ENCODE data around the gene CAPZB.

The CAPZB gene

DNA sequence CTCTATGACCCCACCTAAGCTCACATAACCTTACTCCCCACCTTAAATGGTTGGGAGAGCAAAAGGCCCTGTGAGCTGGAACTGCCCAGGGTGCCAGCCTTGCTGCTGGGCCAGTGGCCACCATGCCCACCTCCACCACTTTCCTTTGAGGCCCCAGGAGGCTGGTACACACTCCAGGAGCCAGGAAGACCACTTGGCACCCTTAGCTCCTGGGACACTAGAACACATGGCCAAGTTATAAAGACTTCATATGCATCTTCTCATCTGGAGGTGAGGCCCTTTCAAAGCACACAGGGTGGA is 21.9 kb downstream of the CAPZB start (continued):
- TF ChIP-seq, protein P1, sequence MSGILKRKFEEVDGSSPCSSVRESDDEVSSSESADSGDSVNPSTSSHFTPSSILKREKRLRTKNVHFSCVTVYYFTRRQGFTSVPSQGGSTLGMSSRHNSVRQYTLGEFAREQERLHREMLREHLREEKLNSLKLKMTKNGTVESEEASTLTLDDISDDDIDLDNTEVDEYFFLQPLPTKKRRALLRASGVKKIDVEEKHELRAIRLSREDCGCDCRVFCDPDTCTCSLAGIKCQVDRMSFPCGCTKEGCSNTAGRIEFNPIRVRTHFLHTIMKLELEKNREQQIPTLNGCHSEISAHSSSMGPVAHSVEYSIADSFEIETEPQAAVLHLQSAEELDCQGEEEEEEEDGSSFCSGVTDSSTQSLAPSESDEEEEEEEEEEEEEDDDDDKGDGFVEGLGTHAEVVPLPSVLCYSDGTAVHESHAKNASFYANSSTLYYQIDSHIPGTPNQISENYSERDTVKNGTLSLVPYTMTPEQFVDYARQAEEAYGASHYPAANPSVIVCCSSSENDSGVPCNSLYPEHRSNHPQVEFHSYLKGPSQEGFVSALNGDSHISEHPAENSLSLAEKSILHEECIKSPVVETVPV (CRISPR knock-in tag; IDR thresholded peaks at IDR 0.05) = no peak
- TF ChIP-seq, protein P2, sequence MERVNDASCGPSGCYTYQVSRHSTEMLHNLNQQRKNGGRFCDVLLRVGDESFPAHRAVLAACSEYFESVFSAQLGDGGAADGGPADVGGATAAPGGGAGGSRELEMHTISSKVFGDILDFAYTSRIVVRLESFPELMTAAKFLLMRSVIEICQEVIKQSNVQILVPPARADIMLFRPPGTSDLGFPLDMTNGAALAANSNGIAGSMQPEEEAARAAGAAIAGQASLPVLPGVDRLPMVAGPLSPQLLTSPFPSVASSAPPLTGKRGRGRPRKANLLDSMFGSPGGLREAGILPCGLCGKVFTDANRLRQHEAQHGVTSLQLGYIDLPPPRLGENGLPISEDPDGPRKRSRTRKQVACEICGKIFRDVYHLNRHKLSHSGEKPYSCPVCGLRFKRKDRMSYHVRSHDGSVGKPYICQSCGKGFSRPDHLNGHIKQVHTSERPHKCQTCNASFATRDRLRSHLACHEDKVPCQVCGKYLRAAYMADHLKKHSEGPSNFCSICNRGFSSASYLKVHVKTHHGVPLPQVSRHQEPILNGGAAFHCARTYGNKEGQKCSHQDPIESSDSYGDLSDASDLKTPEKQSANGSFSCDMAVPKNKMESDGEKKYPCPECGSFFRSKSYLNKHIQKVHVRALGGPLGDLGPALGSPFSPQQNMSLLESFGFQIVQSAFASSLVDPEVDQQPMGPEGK (CRISPR knock-in tag; IDR thresholded peaks at IDR 0.05; ENCODE audit: borderline replicate concordance) = no peak
- TF ChIP-seq SNAI2 (CRISPR knock-in tag; IDR thresholded peaks at IDR 0.05) = no peak

DNA sequence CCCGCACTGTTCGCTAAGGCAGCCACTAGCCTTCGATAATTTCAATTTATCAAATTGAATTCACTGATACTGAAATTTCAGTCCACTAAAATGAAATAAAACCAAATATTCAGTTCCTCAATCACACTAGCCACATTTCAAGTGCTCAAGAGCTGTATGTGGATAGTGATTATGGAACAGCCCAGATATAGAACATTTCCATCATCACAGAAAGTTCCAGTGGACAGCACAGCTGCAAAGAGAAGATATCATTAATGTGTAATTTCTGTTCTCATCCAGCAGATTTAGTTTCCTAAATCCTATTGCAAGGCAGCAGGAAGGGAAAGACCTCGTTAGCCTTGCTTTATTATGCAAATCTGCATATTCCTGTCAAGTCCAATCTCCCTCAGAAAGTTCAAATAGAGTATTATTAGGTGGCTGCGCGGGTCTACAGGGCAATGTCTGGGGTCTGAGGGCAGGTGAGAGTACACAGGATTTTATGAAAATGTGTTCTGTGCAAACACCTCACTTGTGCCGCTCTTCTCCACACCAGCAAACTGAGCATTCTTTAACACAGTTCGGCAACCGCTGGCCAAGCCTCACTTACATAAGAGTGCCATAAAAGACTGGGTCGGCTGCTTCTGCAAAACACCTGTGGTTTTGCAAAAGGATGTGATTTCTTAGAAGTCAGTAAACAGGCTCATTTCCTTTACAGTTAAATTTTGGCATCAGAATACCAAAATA is 22.4 kb downstream of the CAPZB start:
- no peak for ATAC-seq
- TF ChIP-seq ISL1 (CRISPR knock-in tag; IDR thresholded peaks at IDR 0.05) = no peak

DNA sequence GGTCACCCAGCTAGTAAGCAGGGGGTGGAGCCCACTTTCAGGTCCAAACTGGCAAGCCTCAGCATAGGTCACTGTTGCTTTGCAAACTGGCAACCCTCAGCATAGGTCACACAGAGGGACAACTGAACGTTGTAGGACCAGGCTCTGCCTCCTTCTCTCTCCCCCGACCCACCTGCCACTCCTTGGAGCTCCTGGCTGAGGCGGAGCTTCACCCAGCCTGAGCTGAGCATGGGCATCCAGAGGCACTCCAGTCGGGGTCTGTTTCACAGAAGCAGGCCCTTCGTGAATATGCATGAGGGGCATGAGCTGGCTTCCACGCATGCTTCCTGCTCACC is 24.2 kb downstream of the CAPZB start:
- ATAC-seq = no peak
- no peak for TF ChIP-seq PPARA (CRISPR knock-in tag; IDR thresholded peaks at IDR 0.05; ENCODE audit: borderline replicate concordance)
- no peak for TF ChIP-seq ISL1 (CRISPR knock-in tag; IDR thresholded peaks at IDR 0.05)
- TF ChIP-seq OSR1 (CRISPR knock-in tag; IDR thresholded peaks at IDR 0.05) = no peak
- no peak for TF ChIP-seq TCF4 (CRISPR knock-in tag; IDR thresholded peaks at IDR 0.05; ENCODE audit: borderline replicate concordance)
- no peak for TF ChIP-seq ZNF8 (CRISPR knock-in tag; IDR thresholded peaks at IDR 0.05)
- TF ChIP-seq ARNTL (CRISPR knock-in tag; IDR thresholded peaks at IDR 0.05; ENCODE audit: borderline replicate concordance, low read depth) = no peak
- no peak for TF ChIP-seq ZFP3 (CRISPR knock-in tag; IDR thresholded peaks at IDR 0.05)
- TF ChIP-seq ZNF565 (CRISPR knock-in tag; conservative IDR thresholded peaks at IDR 0.05; ENCODE audit: low read depth) = no peak
- no peak for TF ChIP-seq ZFP30 (CRISPR knock-in tag; IDR thresholded peaks at IDR 0.05)
- no peak for TF ChIP-seq ESRRG (CRISPR knock-in tag; IDR thresholded peaks at IDR 0.05)
- TF ChIP-seq, protein P3, sequence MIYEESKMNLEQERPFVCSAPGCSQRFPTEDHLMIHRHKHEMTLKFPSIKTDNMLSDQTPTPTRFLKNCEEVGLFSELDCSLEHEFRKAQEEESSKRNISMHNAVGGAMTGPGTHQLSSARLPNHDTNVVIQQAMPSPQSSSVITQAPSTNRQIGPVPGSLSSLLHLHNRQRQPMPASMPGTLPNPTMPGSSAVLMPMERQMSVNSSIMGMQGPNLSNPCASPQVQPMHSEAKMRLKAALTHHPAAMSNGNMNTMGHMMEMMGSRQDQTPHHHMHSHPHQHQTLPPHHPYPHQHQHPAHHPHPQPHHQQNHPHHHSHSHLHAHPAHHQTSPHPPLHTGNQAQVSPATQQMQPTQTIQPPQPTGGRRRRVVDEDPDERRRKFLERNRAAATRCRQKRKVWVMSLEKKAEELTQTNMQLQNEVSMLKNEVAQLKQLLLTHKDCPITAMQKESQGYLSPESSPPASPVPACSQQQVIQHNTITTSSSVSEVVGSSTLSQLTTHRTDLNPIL (CRISPR knock-in tag; IDR thresholded peaks at IDR 0.05; ENCODE audit: low read depth) = no peak

DNA sequence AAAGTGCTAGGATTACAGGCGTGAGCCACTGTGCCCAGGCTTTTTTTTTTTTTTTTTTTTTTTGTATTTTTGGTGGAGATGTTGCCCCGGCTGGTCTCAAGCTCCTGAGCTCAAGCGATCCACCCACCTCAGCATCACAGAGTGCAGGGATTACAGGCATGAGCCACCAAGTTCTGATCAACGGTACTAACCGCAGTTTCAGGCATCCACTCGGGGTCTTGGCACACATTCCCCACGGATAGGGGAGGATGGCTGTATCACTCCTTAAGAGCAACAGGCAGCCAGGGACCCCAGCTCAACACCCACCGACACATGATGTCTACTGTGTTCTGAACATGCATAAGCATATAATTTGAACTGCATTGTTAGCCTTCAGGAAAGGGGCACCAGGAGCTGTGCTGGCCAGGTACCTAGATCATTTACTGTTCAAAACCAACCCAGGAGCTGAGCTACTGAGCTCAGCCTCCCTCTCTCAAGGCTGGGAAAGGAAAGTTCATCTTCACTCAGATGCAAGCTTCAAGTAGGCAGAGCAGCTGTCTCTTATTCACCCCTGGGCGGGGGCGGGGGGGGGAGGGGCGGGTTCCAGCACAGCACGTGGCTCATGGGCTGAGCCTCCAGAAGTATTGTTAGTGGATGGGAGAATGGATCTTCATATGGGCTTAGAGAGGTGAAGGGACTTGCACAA is 24.7 kb downstream of the CAPZB start:
- ATAC-seq = no peak
- TF ChIP-seq ZNF565 (CRISPR knock-in tag; conservative IDR thresholded peaks at IDR 0.05; ENCODE audit: low read depth) (no peak), ZNF8 (CRISPR knock-in tag; IDR thresholded peaks at IDR 0.05) (no peak), ARNTL (CRISPR knock-in tag; IDR thresholded peaks at IDR 0.05; ENCODE audit: borderline replicate concordance, low read depth) (no peak), OSR1 (CRISPR knock-in tag; IDR thresholded peaks at IDR 0.05) (no peak), ZFP3 (CRISPR knock-in tag; IDR thresholded peaks at IDR 0.05) (no peak), ESRRG (CRISPR knock-in tag; IDR thresholded peaks at IDR 0.05) (no peak), PPARA (CRISPR knock-in tag; IDR thresholded peaks at IDR 0.05; ENCODE audit: borderline replicate concordance) (no peak), CSDC2 (CRISPR knock-in tag; IDR thresholded peaks at IDR 0.05) (no peak), ZNF70 (CRISPR knock-in tag; IDR thresholded peaks at IDR 0.05) (no peak)
- TF ChIP-seq, protein P2 (CRISPR knock-in tag; IDR thresholded peaks at IDR 0.05; ENCODE audit: borderline replicate concordance) = no peak
- TF ChIP-seq, protein P4, sequence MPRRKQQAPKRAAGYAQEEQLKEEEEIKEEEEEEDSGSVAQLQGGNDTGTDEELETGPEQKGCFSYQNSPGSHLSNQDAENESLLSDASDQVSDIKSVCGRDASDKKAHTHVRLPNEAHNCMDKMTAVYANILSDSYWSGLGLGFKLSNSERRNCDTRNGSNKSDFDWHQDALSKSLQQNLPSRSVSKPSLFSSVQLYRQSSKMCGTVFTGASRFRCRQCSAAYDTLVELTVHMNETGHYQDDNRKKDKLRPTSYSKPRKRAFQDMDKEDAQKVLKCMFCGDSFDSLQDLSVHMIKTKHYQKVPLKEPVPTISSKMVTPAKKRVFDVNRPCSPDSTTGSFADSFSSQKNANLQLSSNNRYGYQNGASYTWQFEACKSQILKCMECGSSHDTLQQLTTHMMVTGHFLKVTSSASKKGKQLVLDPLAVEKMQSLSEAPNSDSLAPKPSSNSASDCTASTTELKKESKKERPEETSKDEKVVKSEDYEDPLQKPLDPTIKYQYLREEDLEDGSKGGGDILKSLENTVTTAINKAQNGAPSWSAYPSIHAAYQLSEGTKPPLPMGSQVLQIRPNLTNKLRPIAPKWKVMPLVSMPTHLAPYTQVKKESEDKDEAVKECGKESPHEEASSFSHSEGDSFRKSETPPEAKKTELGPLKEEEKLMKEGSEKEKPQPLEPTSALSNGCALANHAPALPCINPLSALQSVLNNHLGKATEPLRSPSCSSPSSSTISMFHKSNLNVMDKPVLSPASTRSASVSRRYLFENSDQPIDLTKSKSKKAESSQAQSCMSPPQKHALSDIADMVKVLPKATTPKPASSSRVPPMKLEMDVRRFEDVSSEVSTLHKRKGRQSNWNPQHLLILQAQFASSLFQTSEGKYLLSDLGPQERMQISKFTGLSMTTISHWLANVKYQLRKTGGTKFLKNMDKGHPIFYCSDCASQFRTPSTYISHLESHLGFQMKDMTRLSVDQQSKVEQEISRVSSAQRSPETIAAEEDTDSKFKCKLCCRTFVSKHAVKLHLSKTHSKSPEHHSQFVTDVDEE (CRISPR knock-in tag; IDR thresholded peaks at IDR 0.05) = no peak
- TF ChIP-seq, protein P3 (CRISPR knock-in tag; IDR thresholded peaks at IDR 0.05; ENCODE audit: low read depth) = no peak

Data from SK-N-SH treated with all-trans-retinoic acid at 6 μM for 48 hours (cell line).